Astrocyte of the cerebellum (primary cell): ENCODE measurements around the gene NUP214.

Source experiments
- DNase-seq: peaks from one replicate; pipeline ENCODE4 v3.0.0-alpha.2; 2011; ENCODE audit warnings: low read depth
- H3K4me3 ChIP-seq: 2 replicates; pipeline ENCODE4 v1.5.1; 2011; ENCODE audit warnings: mild to moderate bottlenecking, low read depth, low read length, moderate library complexity
- CTCF ChIP-seq: IDR thresholded peaks from 2 replicates; pipeline ENCODE4 v1.5.1; 2012; ENCODE audit warnings: low read length, low read depth, moderate library complexity, mild to moderate bottlenecking; ENCODE audit errors: missing control alignments
- in situ Hi-C: cut with HindIII; loops from 2 replicates; pipeline ENCODE4 v1.10.0; 2017; ENCODE audit warnings: low sequenced_read_pairs

NUP214 gene

GRCh38 chr9:131233995-131234394 lies 108.6 kb downstream of the NUP214 start:
- in situ Hi-C loops = no loop called here
- no peak for DNase-seq
- no peak for TF ChIP-seq CTCF
- H3K4me3 ChIP-seq = no peak overlapping the region

GRCh38 chr9:131234799-131235479 lies 109.6 kb downstream of the NUP214 start:
- no peak overlapping the region for H3K4me3 ChIP-seq
- in situ Hi-C loops = no loop called here
- TF ChIP-seq CTCF = no peak
- DNase-seq = no peak

- in situ Hi-C loops = no loop called here
- no peak overlapping the region for H3K4me3 ChIP-seq
- TF ChIP-seq CTCF = no peak
- DNase-seq = no peak
Measured at GRCh38 chr9:131235480-131235851, 110.1 kb downstream of the NUP214 start.

GRCh38 chr9:131236161-131236560 lies 110.8 kb downstream of the NUP214 start:
- in situ Hi-C loops = no loop called here
- H3K4me3 ChIP-seq = no peak overlapping the region
- DNase-seq = no peak
- TF ChIP-seq CTCF = no peak

GRCh38 chr9:131236761-131237160 lies 111.4 kb downstream of the NUP214 start:
- in situ Hi-C loops = no loop called here
- no peak for TF ChIP-seq CTCF
- DNase-seq = no peak
- no peak overlapping the region for H3K4me3 ChIP-seq

- H3K4me3 ChIP-seq = no peak overlapping the region
- no peak for DNase-seq
- in situ Hi-C loops = no loop called here
- TF ChIP-seq CTCF = no peak
Measured at GRCh38 chr9:131237291-131237690, 111.9 kb downstream of the NUP214 start.
